Muscle layer of colon (tissue), 2 donors: Measurements from ENCODE around the gene EXOSC7.

ENCODE experiments used
- H3K27ac ChIP-seq: one replicate; pipeline ENCODE4 v1.7.0; 2013; ENCODE audit warnings: low read depth, mild to moderate bottlenecking, low read length, moderate library complexity
- H3K27me3 ChIP-seq, 2 donors: one replicate each; pipeline ENCODE4 v1.7.0; 2013; ENCODE audit warnings: low read length in 2 of 2, mild to moderate bottlenecking in 2 of 2; ENCODE audit not compliant: insufficient read depth in 2 of 2, control insufficient read depth in 1 of 2
- H3K36me3 ChIP-seq: one replicate; pipeline ENCODE4 v1.7.0; 2013; ENCODE audit warnings: mild to moderate bottlenecking, low read length; ENCODE audit not compliant: insufficient read depth
- H3K4me1 ChIP-seq: one replicate; pipeline ENCODE4 v1.7.0; 2013; ENCODE audit warnings: mild to moderate bottlenecking, low read length; ENCODE audit not compliant: insufficient read depth
- H3K4me3 ChIP-seq, 2 donors: one replicate each; pipeline ENCODE4 v1.7.0; 2013; ENCODE audit warnings: low read length in 2 of 2, low read depth in 1 of 2, mild to moderate bottlenecking in 1 of 2, moderate library complexity in 1 of 2
- H3K9ac ChIP-seq: one replicate; pipeline ENCODE4 v1.7.0; 2013; ENCODE audit warnings: low read length
- H3K9me3 ChIP-seq: one replicate; pipeline ENCODE4 v1.7.0; 2013; ENCODE audit warnings: mild to moderate bottlenecking, low read length
- donor health status: abdominal sarcoma.
- donor health status: Adenocarcinoma of cecum.

Gene EXOSC7

GRCh38 chr3:44996556-44996969, 20.5 kb downstream of the EXOSC7 start:
- Histone ChIP-seq H3K9ac (no peak overlapping the region), H3K9me3 (no peaks in the 10 kb centered on the region), H3K27ac (no peak overlapping the region), H3K36me3 (peaks cover 27% of the 10 kb centered on the region), H3K4me1 (peaks cover 12% of the 10 kb centered on the region), H3K4me3 (no peak overlapping the region), H3K27me3 (no peaks in the 10 kb centered on the region)

DNA sequence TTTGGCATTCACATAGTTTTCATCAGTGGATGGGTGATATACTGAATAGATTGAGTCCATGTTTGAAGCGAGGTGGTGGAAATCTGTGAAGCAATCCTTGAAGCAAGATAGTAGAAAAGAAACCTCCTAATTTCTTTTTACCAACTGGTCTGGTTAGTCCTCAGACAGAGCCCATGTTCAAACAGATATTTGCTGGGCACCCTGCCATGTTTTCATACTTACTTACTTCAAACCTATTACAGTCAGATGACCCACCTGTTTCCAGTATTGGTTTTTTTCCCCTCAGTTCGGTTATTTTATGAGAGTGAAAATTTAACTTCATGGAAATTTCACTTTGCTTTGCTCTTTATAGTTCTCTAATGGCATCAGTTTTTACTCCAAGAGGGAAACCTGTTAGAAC, 23.7 kb downstream of the EXOSC7 start:
- Histone ChIP-seq H3K36me3 (peaks cover 32% of the 10 kb centered on the region), H3K27ac (no peak overlapping the region), H3K4me1 (peaks cover 12% of the 10 kb centered on the region), H3K4me3 (no peak overlapping the region), H3K9me3 (no peaks in the 10 kb centered on the region), H3K9ac (no peak overlapping the region), H3K27me3 (no peaks in the 10 kb centered on the region)

DNA sequence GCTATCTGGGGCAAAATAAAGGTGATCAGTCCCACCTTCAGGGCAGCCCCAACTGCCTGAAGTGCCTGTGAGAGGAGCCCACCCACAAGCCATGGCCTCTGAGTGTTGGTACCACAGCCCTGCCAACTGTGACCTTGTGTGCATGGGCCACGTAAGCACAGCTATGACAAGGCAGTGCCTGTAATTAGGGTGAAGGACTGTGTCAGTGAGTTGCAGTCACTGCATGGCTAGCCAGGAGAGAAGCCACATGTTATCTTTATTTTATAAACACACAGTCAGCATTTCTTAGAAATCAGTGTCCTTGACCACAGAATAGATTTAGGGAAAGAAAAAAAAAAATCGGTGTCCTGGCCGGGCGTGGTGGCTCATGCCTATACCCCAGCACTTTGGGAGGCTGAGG, 24.8 kb downstream of the EXOSC7 start:
- Histone ChIP-seq H3K9ac (no peak overlapping the region), H3K27me3 (no peaks in the 10 kb centered on the region), H3K4me1 (peaks cover 1% of the 10 kb centered on the region), H3K4me3 (no peak overlapping the region), H3K36me3 (peaks cover 42% of the 10 kb centered on the region), H3K27ac (no peak overlapping the region), H3K9me3 (no peaks in the 10 kb centered on the region)

DNA sequence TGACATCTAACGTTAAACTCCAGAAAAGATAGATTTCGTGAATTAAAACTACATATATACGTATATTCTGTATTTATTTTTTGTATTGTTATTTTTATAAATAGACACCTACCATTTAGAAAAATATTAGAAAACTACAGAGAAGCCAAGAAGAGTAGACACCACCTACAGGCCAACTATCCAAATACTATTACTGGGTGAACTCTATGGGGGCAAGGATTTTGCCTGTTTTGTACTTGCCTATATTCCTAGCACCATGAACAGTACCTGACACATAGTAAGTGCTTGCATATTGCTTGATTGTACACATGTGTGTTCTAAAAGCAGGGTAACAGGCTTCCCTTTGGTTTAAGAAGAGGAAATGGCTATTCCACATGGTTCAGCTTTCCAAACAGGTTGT, 25.7 kb downstream of the EXOSC7 start:
- Histone ChIP-seq H3K4me1 (no peaks in the 10 kb centered on the region), H3K4me3 (no peak overlapping the region), H3K36me3 (peaks cover 39% of the 10 kb centered on the region), H3K9me3 (no peaks in the 10 kb centered on the region), H3K27ac (no peak overlapping the region), H3K27me3 (no peaks in the 10 kb centered on the region), H3K9ac (no peak overlapping the region)

DNA sequence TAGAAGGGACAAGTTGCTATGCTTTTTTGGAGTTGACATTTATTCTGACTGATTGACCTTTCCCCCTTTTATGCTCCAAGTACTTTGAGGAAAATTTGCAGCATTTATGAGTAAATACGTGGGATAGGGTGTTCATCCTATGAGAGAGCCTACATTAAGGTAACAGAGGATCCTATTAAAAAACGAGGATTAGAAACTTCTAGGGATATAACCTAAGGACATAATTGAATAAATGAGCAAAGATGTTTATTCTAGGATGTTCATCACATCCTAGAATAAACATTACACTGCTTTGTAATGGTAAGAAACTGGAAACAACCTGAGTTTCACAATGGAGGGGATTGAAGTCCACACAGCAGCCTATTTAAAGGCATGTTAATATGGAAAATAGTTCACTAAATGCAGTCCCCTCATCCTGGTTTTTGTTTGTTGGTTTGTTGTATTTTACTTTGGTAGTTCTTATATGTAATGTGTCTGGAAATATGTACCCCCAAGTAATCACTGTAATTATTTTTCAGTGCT, 26.2 kb downstream of the EXOSC7 start:
- Histone ChIP-seq H3K36me3 (peaks cover 34% of the 10 kb centered on the region), H3K27ac (no peak overlapping the region), H3K9ac (no peak overlapping the region), H3K4me3 (no peak overlapping the region), H3K9me3 (no peaks in the 10 kb centered on the region), H3K27me3 (no peaks in the 10 kb centered on the region), H3K4me1 (no peaks in the 10 kb centered on the region)

DNA sequence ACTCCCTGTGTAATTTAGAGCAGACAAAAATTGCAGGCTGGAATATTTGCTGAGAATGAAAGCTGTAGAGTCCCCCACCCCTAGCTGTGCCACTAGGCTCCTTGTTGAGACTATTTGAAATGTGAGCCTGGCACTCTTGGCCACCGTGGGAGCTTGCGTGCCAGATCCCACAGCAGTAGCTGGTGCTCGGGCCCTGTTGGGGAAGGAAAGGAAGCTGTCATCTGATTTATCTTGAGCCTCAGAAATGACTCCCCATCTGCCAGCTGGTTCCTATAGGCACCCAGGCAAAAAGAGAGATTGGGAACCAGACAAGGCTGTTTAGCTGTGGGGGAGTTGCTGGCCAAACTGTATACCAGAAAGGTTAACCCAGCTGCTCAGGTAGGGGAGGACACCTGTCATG, 26.7 kb downstream of the EXOSC7 start:
- peaks cover 34% of the 10 kb centered on the region for H3K36me3 ChIP-seq
- no peak overlapping the region for H3K4me3 ChIP-seq
- no peaks in the 10 kb centered on the region for H3K27me3 ChIP-seq
- H3K9ac ChIP-seq, result no peak overlapping the region
- no peaks in the 10 kb centered on the region for H3K4me1 ChIP-seq
- H3K27ac ChIP-seq, result no peak overlapping the region
- no peaks in the 10 kb centered on the region for H3K9me3 ChIP-seq

GRCh38 chr3:45003406-45003805, 27.4 kb downstream of the EXOSC7 start:
- Histone ChIP-seq H3K9me3 (no peaks in the 10 kb centered on the region), H3K4me3 (no peak overlapping the region), H3K9ac (no peak overlapping the region), H3K4me1 (peaks cover 7% of the 10 kb centered on the region), H3K27me3 (no peaks in the 10 kb centered on the region), H3K27ac (no peak overlapping the region), H3K36me3 (peaks cover 36% of the 10 kb centered on the region)

DNA sequence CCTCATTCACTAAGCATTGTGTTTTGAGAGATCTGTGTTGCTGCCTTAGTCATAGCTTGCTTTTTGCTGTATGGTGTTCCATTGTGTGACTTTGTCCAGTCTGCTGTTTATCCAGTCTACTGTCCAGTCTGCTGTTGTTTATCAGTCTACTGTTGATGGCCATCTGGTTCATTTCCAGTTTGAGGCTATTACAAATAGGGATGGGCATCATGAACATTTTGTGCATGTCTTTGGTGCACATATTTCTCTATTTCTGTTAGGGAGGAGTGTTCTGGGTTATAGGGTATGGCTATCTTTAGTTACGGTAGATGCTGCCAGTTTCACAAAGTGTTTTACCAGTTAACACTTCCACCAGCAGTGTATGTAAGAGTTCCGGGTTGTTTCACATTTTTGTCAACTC, 27.8 kb downstream of the EXOSC7 start:
- peaks cover 11% of the 10 kb centered on the region for H3K4me1 ChIP-seq
- no peak overlapping the region for H3K9ac ChIP-seq
- H3K9me3 ChIP-seq, result no peaks in the 10 kb centered on the region
- H3K27me3 ChIP-seq, result no peaks in the 10 kb centered on the region
- H3K27ac ChIP-seq, result no peak overlapping the region
- H3K4me3 ChIP-seq, result no peak overlapping the region
- peaks cover 37% of the 10 kb centered on the region for H3K36me3 ChIP-seq

- Histone ChIP-seq H3K4me3 (no peak overlapping the region), H3K27me3 (no peaks in the 10 kb centered on the region), H3K9me3 (no peaks in the 10 kb centered on the region), H3K9ac (no peak overlapping the region), H3K4me1 (peaks cover 34% of the 10 kb centered on the region), H3K27ac (no peak overlapping the region), H3K36me3 (peaks cover 22% of the 10 kb centered on the region)
These were observed 31.0 kb downstream of the EXOSC7 start for GRCh38 chr3:45007091-45007490.

DNA sequence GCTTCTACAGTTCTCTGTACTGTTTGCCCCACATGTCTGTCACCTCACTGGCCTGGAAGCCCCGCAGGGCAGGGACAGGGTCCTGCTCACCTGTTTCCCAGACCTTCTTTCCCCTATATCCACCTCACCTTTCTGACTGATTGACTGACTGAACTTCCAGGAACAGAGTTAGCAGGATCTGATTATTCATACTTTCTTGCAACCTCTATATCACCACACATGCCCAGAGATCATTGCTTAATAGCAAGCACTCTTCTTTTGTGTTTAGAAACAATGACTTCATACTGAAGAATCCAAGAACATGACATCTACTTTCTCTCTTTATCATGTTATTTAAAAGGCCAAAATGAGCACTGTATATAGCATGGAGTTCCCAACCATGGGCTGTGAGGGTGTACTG, 32.1 kb downstream of the EXOSC7 start:
- Histone ChIP-seq H3K27ac (no peak overlapping the region), H3K9me3 (no peaks in the 10 kb centered on the region), H3K4me3 (no peak overlapping the region), H3K36me3 (peaks cover 18% of the 10 kb centered on the region), H3K27me3 (no peaks in the 10 kb centered on the region), H3K9ac (no peak overlapping the region), H3K4me1 (peaks cover 43% of the 10 kb centered on the region)

- H3K9ac ChIP-seq, result no peak overlapping the region
- no peaks in the 10 kb centered on the region for H3K9me3 ChIP-seq
- H3K4me1 ChIP-seq, result peaks cover 49% of the 10 kb centered on the region
- no peak overlapping the region for H3K27ac ChIP-seq
- H3K4me3 ChIP-seq, result no peak overlapping the region
- peaks cover 15% of the 10 kb centered on the region for H3K36me3 ChIP-seq
- H3K27me3 ChIP-seq, result no peaks in the 10 kb centered on the region
These were observed 33.8 kb downstream of the EXOSC7 start for GRCh38 chr3:45009868-45010267.

DNA sequence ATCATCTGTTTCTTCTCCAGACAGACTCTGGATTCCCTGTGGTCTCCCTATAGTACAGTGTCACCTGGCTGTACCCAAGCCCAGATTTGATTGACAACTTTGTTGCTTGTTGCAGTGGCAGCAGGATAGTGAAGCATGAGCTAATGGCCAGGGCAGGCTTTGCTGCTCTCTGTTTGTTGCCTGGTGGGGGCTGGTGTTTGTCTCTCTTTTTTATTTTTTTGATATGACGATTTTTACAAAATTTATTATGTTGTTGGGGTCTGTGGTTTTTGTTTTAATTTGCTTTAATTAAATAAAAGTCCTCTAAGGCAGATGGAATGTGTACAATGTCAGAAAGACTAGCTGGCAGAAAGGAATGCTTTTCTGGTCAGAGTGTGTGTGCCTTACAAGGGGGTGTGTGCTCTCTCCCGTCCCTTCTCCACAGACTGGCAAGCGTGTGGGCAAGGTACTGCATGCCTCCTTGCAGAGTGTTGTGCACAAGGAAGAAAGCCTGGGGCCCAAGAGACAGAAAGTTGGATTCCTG, 34.8 kb downstream of the EXOSC7 start:
- Histone ChIP-seq H3K9ac (no peak overlapping the region), H3K4me1 (peaks cover 49% of the 10 kb centered on the region), H3K9me3 (no peaks in the 10 kb centered on the region), H3K27me3 (no peaks in the 10 kb centered on the region), H3K27ac (peak overlapping the region; percentile 75), H3K4me3 (no peak overlapping the region), H3K36me3 (peaks cover 5% of the 10 kb centered on the region)
